ENCODE data around the gene CACNG4. TPM values are rescaled to one million over a fixed set of nuclear protein-coding genes. Genes with fewer than 3 reads are reported as not detected.

The CACNG4 gene
- total RNA-seq, 6 donors from 2014 or later, result 2.1 to 27.8 (median 8.0) TPM

- DNase-seq, result no peak
- WGBS, 2 donors, result 80 to 90% methylated on average over 14 of the region's 14 CpGs
- Histone ChIP-seq H3K4me1 (no peaks in the 10 kb centered on the region), H3K9me3 (no peaks in the 10 kb centered on the region), H3K36me3 (no peaks in the 10 kb centered on the region), H3K4me3 (no peak overlapping the region), H3K27ac (no peak overlapping the region), H3K27me3 (no peaks in the 10 kb centered on the region)
- ATAC-seq (ENCODE audit: low FRiP score in 2 of 2), result no peak
- TF ChIP-seq CTCF (IDR thresholded peaks at IDR 0.05), result no peak
- TF ChIP-seq EP300 (IDR thresholded peaks at IDR 0.05), result no peak
- no peak for TF ChIP-seq POLR2A (IDR thresholded peaks at IDR 0.05)
- no peak for TF ChIP-seq POLR2AphosphoS5 (IDR thresholded peaks at IDR 0.05)
Observed at GRCh38 chr17:67017910-67018309, 53.4 kb downstream of the CACNG4 start.

GRCh38 chr17:67018471-67019434, 54.2 kb downstream of the CACNG4 start:
- H3K27me3 ChIP-seq, result no peaks in the 10 kb centered on the region
- no peaks in the 10 kb centered on the region for H3K36me3 ChIP-seq
- ATAC-seq (ENCODE audit: low FRiP score in 2 of 2), result no peak
- WGBS, 2 donors, result 89 to 93% methylated on average over 12 of the region's 12 CpGs
- no peak overlapping the region for H3K4me3 ChIP-seq
- H3K9me3 ChIP-seq, result no peaks in the 10 kb centered on the region
- H3K27ac ChIP-seq, result no peak overlapping the region
- no peak for TF ChIP-seq EP300 (IDR thresholded peaks at IDR 0.05)
- no peaks in the 10 kb centered on the region for H3K4me1 ChIP-seq
- no peak for DNase-seq

- Histone ChIP-seq H3K9me3 (no peaks in the 10 kb centered on the region), H3K4me3 (no peak overlapping the region), H3K27ac (no peak overlapping the region), H3K4me1 (no peaks in the 10 kb centered on the region), H3K27me3 (no peaks in the 10 kb centered on the region), H3K36me3 (no peaks in the 10 kb centered on the region)
- WGBS, 2 donors, result 61 to 69% methylated on average over 8 of the region's 8 CpGs
- TF ChIP-seq CTCF (IDR thresholded peaks at IDR 0.05) (no peak), POLR2AphosphoS5 (IDR thresholded peaks at IDR 0.05) (no peak), POLR2A (IDR thresholded peaks at IDR 0.05) (no peak), EP300 (IDR thresholded peaks at IDR 0.05) (no peak)
- ATAC-seq (ENCODE audit: low FRiP score in 2 of 2) (no peak), DNase-seq (no peak)
Observed at GRCh38 chr17:67019809-67020208, 55.3 kb downstream of the CACNG4 start.

- 79 to 89% methylated on average over 11 of the region's 11 CpGs for WGBS, 2 donors
- Histone ChIP-seq H3K4me3 (no peak overlapping the region), H3K4me1 (peaks cover 0 to 2% (median 0%) of the 10 kb centered on the region in 4 donors), H3K36me3 (no peaks in the 10 kb centered on the region), H3K27me3 (no peaks in the 10 kb centered on the region), H3K27ac (no peak overlapping the region), H3K9me3 (no peaks in the 10 kb centered on the region)
- ATAC-seq (ENCODE audit: low FRiP score in 2 of 2) (no peak), DNase-seq (no peak)
- no peak for TF ChIP-seq CTCF (IDR thresholded peaks at IDR 0.05)
- no peak for TF ChIP-seq POLR2AphosphoS5 (IDR thresholded peaks at IDR 0.05)
- no peak for TF ChIP-seq POLR2A (IDR thresholded peaks at IDR 0.05)
Observed at GRCh38 chr17:67020293-67020766, 55.8 kb downstream of the CACNG4 start.

- TF ChIP-seq CTCF (IDR thresholded peaks at IDR 0.05) (no peak), EP300 (IDR thresholded peaks at IDR 0.05) (no peak), POLR2AphosphoS5 (IDR thresholded peaks at IDR 0.05) (no peak), POLR2A (IDR thresholded peaks at IDR 0.05) (no peak)
- H3K27me3 ChIP-seq, result no peaks in the 10 kb centered on the region
- 86 to 89% methylated on average over 7 of the region's 7 CpGs for whole genome bisulfite sequencing, 2 donors
Observed at GRCh38 chr17:67021196-67021595, 56.7 kb downstream of the CACNG4 start.

More at GRCh38 chr17:67021196-67021595, 56.7 kb downstream of the CACNG4 start:
- Histone ChIP-seq H3K36me3 (no peaks in the 10 kb centered on the region), H3K4me1 (peaks cover 0 to 6% (median 0%) of the 10 kb centered on the region in 4 donors), H3K4me3 (no peak overlapping the region), H3K27ac (no peak overlapping the region), H3K9me3 (no peaks in the 10 kb centered on the region)
- DNase-seq (no peak), ATAC-seq (ENCODE audit: low FRiP score in 2 of 2) (no peak)

Measured in upper lobe of left lung (tissue), 6 donors.